IMR-90 (cell line): Measurements from ENCODE around the gene TLCD2. TPM values are rescaled to one million over a fixed set of nuclear protein-coding genes. Genes with fewer than 3 reads are reported as not detected.
A peak's percentile ranks its signal among the peaks of the same experiment; 100 is the strongest.
"Not testable (repeated sequence)": the region's sequence is repeated elsewhere in the genome, so short reads cannot be mapped to it uniquely, and the experiment has no call there.

ENCODE experiments used
- ATAC-seq: fragments of 200-7000 bp; cut with Tn5 transposase; 2 replicates; pipeline ENCODE4 v1.9.1; 2020; ENCODE audit warnings: low read depth, mild to moderate bottlenecking, moderate library complexity
- BruUV-seq: library from RNA; stranded (reverse); fragments of 400-500 nt; replicated peaks from 2 replicates; lab custom pipeline; 2021; lab: Mats Ljungman, UMichigan
- CTCF ChIA-PET: fragments of 300-600 bp; formaldehyde crosslinking; extraction: SDS; loops from one replicate; lab custom pipeline; 2021; ENCODE audit warnings: antibody characterized with exemption; lab: Yijun Ruan, JAX
- POLR2A ChIA-PET: fragments of 300-600 bp; sonication (Branson Sonifier 250); formaldehyde crosslinking; loops from one replicate; lab custom pipeline; 2022; ENCODE audit warnings: antibody characterized with exemption; ENCODE audit not compliant: unreplicated experiment; lab: Charles Lee
- DNase-seq: peaks from one replicate; pipeline ENCODE4 v3.0.0; 2013
- H2AFZ ChIP-seq: replicated peaks from 2 replicates; pipeline ENCODE3; 2013; ENCODE audit warnings: low read length, mild to moderate bottlenecking; ENCODE audit not compliant: poor library complexity
- H2AK5ac ChIP-seq: 2 replicates; pipeline ENCODE4 v1.6.1; 2013; ENCODE audit warnings: low read depth, low read length, inconsistent platforms
- H2AK9ac ChIP-seq: replicated peaks from 2 replicates; pipeline ENCODE3; 2013; ENCODE audit warnings: mild to moderate bottlenecking, low read depth, low read length, moderate library complexity; ENCODE audit not compliant: poor library complexity
- H2BK120ac ChIP-seq: 2 replicates; pipeline ENCODE4 v1.6.1; 2013; ENCODE audit warnings: low read depth, low read length, inconsistent platforms
- H2BK15ac ChIP-seq: 3 replicates; pipeline ENCODE4 v1.6.1; 2013; ENCODE audit warnings: low read depth, low read length, inconsistent platforms
- H2BK20ac ChIP-seq: 2 replicates; pipeline ENCODE4 v1.6.1; 2013; ENCODE audit warnings: low read depth, mild to moderate bottlenecking, inconsistent platforms, low read length, moderate library complexity
- H2BK5ac ChIP-seq: 2 replicates; pipeline ENCODE4 v1.6.1; 2013; ENCODE audit warnings: mild to moderate bottlenecking, low read depth, low read length, inconsistent platforms; ENCODE audit not compliant: poor library complexity, severe bottlenecking
- H3K14ac ChIP-seq: replicated peaks from 2 replicates; pipeline ENCODE4 v1.6.1; 2013; ENCODE audit warnings: low read depth, low read length, inconsistent platforms
- H3K18ac ChIP-seq: 2 replicates; pipeline ENCODE4 v1.6.1; 2013; ENCODE audit warnings: low read depth, low read length, control low read depth
- H3K23ac ChIP-seq: 2 replicates; pipeline ENCODE4 v1.6.1; 2013; ENCODE audit warnings: low read depth, low read length, inconsistent platforms
- H3K27ac ChIP-seq: 2 replicates; pipeline ENCODE4 v1.5.1; 2013; ENCODE audit warnings: mild to moderate bottlenecking, control low read depth, low read length; ENCODE audit not compliant: insufficient read depth
- H3K27me3 ChIP-seq: 2 replicates; pipeline ENCODE4 v1.6.1; 2013; ENCODE audit warnings: low read length; ENCODE audit not compliant: control insufficient read depth, insufficient read depth
- H3K36me3 ChIP-seq: 2 replicates; pipeline ENCODE4 v1.6.1; 2013; ENCODE audit warnings: low read length, mixed read lengths; ENCODE audit not compliant: control insufficient read depth, insufficient read depth
- H3K4ac ChIP-seq: 2 replicates; pipeline ENCODE4 v1.6.1; 2013; ENCODE audit warnings: low read depth, low read length, inconsistent platforms
- H3K4me1 ChIP-seq: 2 replicates; pipeline ENCODE4 v1.6.1; 2013; ENCODE audit warnings: low read length, mixed read lengths; ENCODE audit not compliant: control insufficient read depth, insufficient read depth
- H3K4me2 ChIP-seq: 2 replicates; pipeline ENCODE4 v1.6.1; 2013; ENCODE audit warnings: low read depth, mild to moderate bottlenecking, control low read depth, low read length, moderate library complexity
- H3K4me3 ChIP-seq: 2 replicates; pipeline ENCODE4 v1.5.1; 2013; ENCODE audit warnings: low read depth, mild to moderate bottlenecking, control low read depth, low read length, moderate library complexity; ENCODE audit not compliant: insufficient read depth
- H3K56ac ChIP-seq: 2 replicates; pipeline ENCODE4 v1.6.1; 2013; ENCODE audit warnings: low read length, inconsistent platforms; ENCODE audit not compliant: insufficient read depth; ENCODE audit errors: extremely low read depth
- H3K79me1 ChIP-seq, 2 experiments: 2 replicates each; pipeline ENCODE4 v1.6.1; 2013; ENCODE audit warnings: low read length in 2 of 2, inconsistent platforms in 1 of 2, low read depth in 1 of 2
- H3K9ac ChIP-seq: 2 replicates; pipeline ENCODE4 v1.6.1; 2013; ENCODE audit warnings: low read depth, low read length, control low read depth
- H3K9me1 ChIP-seq: 2 replicates; pipeline ENCODE4 v1.6.1; 2013; ENCODE audit warnings: low read length, inconsistent platforms; ENCODE audit not compliant: insufficient read depth
- H3K9me3 ChIP-seq: 2 replicates; pipeline ENCODE4 v1.6.1; 2013; ENCODE audit warnings: low read length; ENCODE audit not compliant: control insufficient read depth, insufficient read depth
- H4K20me1 ChIP-seq: 2 replicates; pipeline ENCODE4 v1.6.1; 2013; ENCODE audit warnings: low read length, inconsistent platforms; ENCODE audit not compliant: insufficient read depth
- H4K5ac ChIP-seq: 2 replicates; pipeline ENCODE4 v1.6.1; 2013; ENCODE audit warnings: mild to moderate bottlenecking, low read depth, low read length, control low read depth
- H4K8ac ChIP-seq, 2 experiments: 2 replicates each; pipeline ENCODE4 v1.6.1; 2013; ENCODE audit warnings: low read depth in 2 of 2, low read length in 2 of 2, control low read depth in 1 of 2, inconsistent platforms in 1 of 2
- H4K91ac ChIP-seq: 2 replicates; pipeline ENCODE4 v1.6.1; 2013; ENCODE audit warnings: low read depth, low read length, inconsistent platforms; ENCODE audit not compliant: insufficient read depth
- BHLHE40 ChIP-seq: fragments of 150-350 bp; IDR thresholded peaks from 2 replicates; pipeline ENCODE4 v1.6.1; 2016; ENCODE audit warnings: mild to moderate bottlenecking, low read depth, low read length
- CEBPB ChIP-seq: IDR thresholded peaks from 2 replicates; pipeline ENCODE4 v1.6.1; 2012; ENCODE audit warnings: low read depth, low read length, improper control_type of control experiment
- MAZ ChIP-seq: IDR thresholded peaks from 2 replicates; pipeline ENCODE4 v1.6.1; 2012; ENCODE audit warnings: low read depth, mild to moderate bottlenecking, low read length, improper control_type of control experiment, moderate library complexity, borderline replicate concordance
- NFE2L2 ChIP-seq: fragments of 150-350 bp; IDR thresholded peaks from 2 replicates; pipeline ENCODE4 v1.6.1; 2016; ENCODE audit warnings: low read depth, mild to moderate bottlenecking, low read length
- WGBS, 2 experiments: methylation state at CpG; one replicate each; pipeline versions ENCODE4 v1.1.5 to v1.1.7; 2013; ENCODE audit warnings: missing lambda C conversion rate in 2 of 2; ENCODE audit not compliant: insufficient read length in 1 of 2; ENCODE audit errors: extremely low coverage in 2 of 2; 5-methylcytosine and 5-hydroxymethylcytosine counted together
- dilution Hi-C: fragments of 300-500 bp; cut with HindIII; formaldehyde crosslinking; loops from one replicate; pipeline ENCODE4 v1.14.3; 2018; ENCODE audit warnings: low sequenced_read_pairs; ENCODE audit not compliant: unreplicated experiment
- in situ Hi-C: fragments of 300-500 bp; cut with MboI; formaldehyde crosslinking; loops from 3 replicates; pipeline ENCODE4 v1.14.3; 2019; ENCODE audit warnings: low sequenced_read_pairs, inconsistent platforms, mixed read lengths
- intact Hi-C: fragments of 100-400 bp; cut with micrococcal nuclease; formaldehyde crosslinking; loops from 2 replicates; pipeline ENCODE4 v1.10.0; 2022
- polyA plus RNA-seq, 3 experiments: library from polyadenylated mRNA; depleted of rRNA; stranded (reverse); fragments of >200 nt; gene quantifications; 2 replicates each; pipeline ENCODE4 v1.2.3, GENCODE V29; 2012; ENCODE audit warnings: low replicate concordance in 1 of 3
- total RNA-seq: library from RNA; depleted of rRNA; stranded (reverse); fragments of >200 nt; gene quantifications from 2 replicates; pipeline ENCODE4 v1.2.3, GENCODE V29; 2012

The TLCD2 gene
- total and polyA plus RNA-seq, 2 of the 4 experiments (the other 2 are of a cell fraction) = 0.72 to 1.2 TPM

- TF ChIP-seq NFE2L2 (no peak), BHLHE40 (no peak), CEBPB (no peak), MAZ (no peak)
- H4K91ac ChIP-seq = no peak overlapping the region
- no peak overlapping the region for H2AK5ac ChIP-seq
- no peak overlapping the region for H4K5ac ChIP-seq
- dilution Hi-C loops = no loop called here
- ChIA-PET POLR2A (no interaction called here), CTCF (no interaction called here)
- 48% methylated on average over 3 of the region's 4 CpGs; no CpG with 5 or more reads in 1 of the 2 experiments for WGBS, 2 experiments
- no peak overlapping the region for H2BK20ac ChIP-seq
- no peak overlapping the region for H2AFZ ChIP-seq
- ATAC-seq (no peak), DNase-seq (peak; percentile 37)
- H3K4me3 ChIP-seq = no peak overlapping the region
- intact Hi-C loops = no loop called here
- no peak overlapping the region for H2BK120ac ChIP-seq
- no peaks in the 10 kb centered on the region for H3K4me1 ChIP-seq
- peaks cover 5% of the 10 kb centered on the region; the same call in 1 of the 2 replicates for H3K9me1 ChIP-seq
- no peaks in the 10 kb centered on the region for H3K9me3 ChIP-seq
- H3K9ac ChIP-seq = no peak overlapping the region
- no peaks in the 10 kb centered on the region for H3K79me1 ChIP-seq
- no peak overlapping the region for H3K4ac ChIP-seq
- no peak overlapping the region for H3K56ac ChIP-seq
- H3K27me3 ChIP-seq = no peaks in the 10 kb centered on the region
- no peak overlapping the region for H3K27ac ChIP-seq
- H2AK9ac ChIP-seq = no peak overlapping the region
- H3K23ac ChIP-seq = no peak overlapping the region
- H2BK5ac ChIP-seq = no peak overlapping the region
- TSS peak; percentile 27 for BruUV-seq
- no peak overlapping the region for H3K18ac ChIP-seq
- H3K36me3 ChIP-seq = peaks cover 9% of the 10 kb centered on the region
- no peak overlapping the region for H4K8ac ChIP-seq
- H3K4me2 ChIP-seq = no peak overlapping the region
- peaks cover 9% of the 10 kb centered on the region; the same call in 1 of the 2 replicates for H4K20me1 ChIP-seq
- in situ Hi-C loops = loop anchor here (25.0 kb wide), 1 partner anchor 334 kb away; the partner anchor contains the start of genes DPH1, OVCA2 and RTN4RL1
- H3K14ac ChIP-seq = no peak overlapping the region
- no peak overlapping the region for H2BK15ac ChIP-seq
These were observed 7.1 kb downstream of the TLCD2 start for GRCh38 chr17:1703063-1703462.

DNA sequence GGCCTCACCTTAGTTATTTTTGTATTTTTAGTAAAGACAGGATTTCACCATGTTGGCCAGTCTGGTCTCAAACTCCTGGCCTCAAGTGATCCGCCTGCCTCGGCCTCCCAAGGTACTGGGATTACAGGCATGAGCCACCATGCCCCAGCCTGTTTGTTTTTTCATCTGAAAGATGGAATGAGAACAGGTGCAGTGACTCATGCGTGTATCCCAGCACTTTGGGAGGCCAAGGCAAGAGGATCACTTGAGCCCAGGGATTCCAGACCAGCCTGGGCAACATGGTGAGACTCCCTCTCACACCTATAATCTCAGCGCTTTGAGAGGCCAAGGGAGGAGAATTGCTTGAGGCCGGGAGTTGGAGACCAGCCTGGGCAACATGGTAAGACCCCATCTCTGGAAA, 10.3 kb downstream of the TLCD2 start:
- ATAC-seq, H2BK5ac ChIP-seq, H4K20me1 ChIP-seq, H2BK15ac ChIP-seq, H3K9me3 ChIP-seq, CTCF ChIA-PET, H4K5ac ChIP-seq, H3K14ac ChIP-seq, H3K4ac ChIP-seq, H2BK120ac ChIP-seq, H2AK5ac ChIP-seq, H3K23ac ChIP-seq, H2BK20ac ChIP-seq, H3K79me1 ChIP-seq, H3K27me3 ChIP-seq, H3K4me2 ChIP-seq, intact Hi-C loops, H3K27ac ChIP-seq, H3K9me1 ChIP-seq, dilution Hi-C loops, H3K4me1 ChIP-seq, H3K9ac ChIP-seq, H2AFZ ChIP-seq, H3K4me3 ChIP-seq, H4K91ac ChIP-seq, DNase-seq, H2AK9ac ChIP-seq, BruUV-seq, H3K56ac ChIP-seq, H3K36me3 ChIP-seq, H4K8ac ChIP-seq, H3K18ac ChIP-seq, POLR2A ChIA-PET: not testable (repeated sequence)
- WGBS, 2 experiments = no CpG with 5 or more reads among the region's 5 CpGs
- in situ Hi-C loops = loop anchor here (25.0 kb wide), 1 partner anchor 337 kb away; the partner anchor contains the start of genes DPH1, OVCA2 and RTN4RL1
